GM06990 (cell line): ENCODE measurements around the gene MME.
"Not testable (repeated sequence)": the region's sequence is repeated elsewhere in the genome, so short reads cannot be mapped to it uniquely, and the experiment has no call there.

Experiments
- DNase-seq: peaks from one replicate; pipeline ENCODE4 v3.0.0-alpha.2; 2011; ENCODE audit not compliant: insufficient read length; ENCODE audit errors: extremely low read depth
- H3K27me3 ChIP-seq: replicated peaks from 2 replicates; pipeline ENCODE4 v1.6.0; 2011; ENCODE audit warnings: low read length; ENCODE audit not compliant: control insufficient read depth, insufficient read depth
- H3K36me3 ChIP-seq: 2 replicates; pipeline ENCODE4 v1.5.1; 2011; ENCODE audit warnings: low read length; ENCODE audit not compliant: control insufficient read depth, insufficient read depth
- H3K4me3 ChIP-seq: replicated peaks from 2 replicates; pipeline ENCODE4 v1.5.1; 2011; ENCODE audit warnings: low read depth, mild to moderate bottlenecking, control low read depth, low read length
- TF ChIP-seq, protein P1 (sequence below): IDR thresholded peaks from 2 replicates; pipeline ENCODE4 v1.5.1; 2011; ENCODE audit warnings: low read length, control low read depth, mild to moderate bottlenecking, inconsistent platforms; ENCODE audit not compliant: insufficient read depth, poor library complexity, severe bottlenecking

Gene MME

GRCh38 chr3:155129396-155129795, 49.3 kb downstream of the MME start:
- Histone ChIP-seq H3K4me3 (no peak overlapping the region), H3K36me3 (no peaks in the 10 kb centered on the region), H3K27me3 (no peaks in the 10 kb centered on the region)
- TF ChIP-seq, protein P1, sequence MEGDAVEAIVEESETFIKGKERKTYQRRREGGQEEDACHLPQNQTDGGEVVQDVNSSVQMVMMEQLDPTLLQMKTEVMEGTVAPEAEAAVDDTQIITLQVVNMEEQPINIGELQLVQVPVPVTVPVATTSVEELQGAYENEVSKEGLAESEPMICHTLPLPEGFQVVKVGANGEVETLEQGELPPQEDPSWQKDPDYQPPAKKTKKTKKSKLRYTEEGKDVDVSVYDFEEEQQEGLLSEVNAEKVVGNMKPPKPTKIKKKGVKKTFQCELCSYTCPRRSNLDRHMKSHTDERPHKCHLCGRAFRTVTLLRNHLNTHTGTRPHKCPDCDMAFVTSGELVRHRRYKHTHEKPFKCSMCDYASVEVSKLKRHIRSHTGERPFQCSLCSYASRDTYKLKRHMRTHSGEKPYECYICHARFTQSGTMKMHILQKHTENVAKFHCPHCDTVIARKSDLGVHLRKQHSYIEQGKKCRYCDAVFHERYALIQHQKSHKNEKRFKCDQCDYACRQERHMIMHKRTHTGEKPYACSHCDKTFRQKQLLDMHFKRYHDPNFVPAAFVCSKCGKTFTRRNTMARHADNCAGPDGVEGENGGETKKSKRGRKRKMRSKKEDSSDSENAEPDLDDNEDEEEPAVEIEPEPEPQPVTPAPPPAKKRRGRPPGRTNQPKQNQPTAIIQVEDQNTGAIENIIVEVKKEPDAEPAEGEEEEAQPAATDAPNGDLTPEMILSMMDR, result no peak
- DNase-seq, result no peak

DNA sequence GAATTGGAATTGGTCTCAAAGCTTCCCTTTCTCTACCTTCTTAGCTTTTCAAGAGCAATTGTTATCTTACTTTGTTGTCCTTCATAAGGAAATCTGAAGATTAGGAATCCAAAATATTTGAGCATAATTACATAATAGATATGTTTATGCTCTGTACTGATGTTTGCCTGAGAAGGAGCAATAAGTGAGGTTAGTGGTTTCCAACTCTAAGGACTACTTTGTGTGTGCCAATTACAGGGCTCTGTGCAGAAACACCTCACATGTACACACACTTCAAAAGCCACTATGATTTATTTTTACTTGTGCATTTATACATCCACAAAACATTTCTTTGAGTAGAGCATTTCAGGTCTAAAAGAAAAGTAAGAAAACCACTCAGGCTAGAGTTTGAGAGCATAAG, 49.9 kb downstream of the MME start:
- Histone ChIP-seq H3K36me3 (no peaks in the 10 kb centered on the region), H3K4me3 (no peak overlapping the region), H3K27me3 (no peaks in the 10 kb centered on the region)
- no peak for DNase-seq
- TF ChIP-seq, protein P1, result no peak

- TF ChIP-seq, protein P1, result no peak
- no peak overlapping the region for H3K4me3 ChIP-seq
- H3K36me3 ChIP-seq, result no peaks in the 10 kb centered on the region
- H3K27me3 ChIP-seq, result no peaks in the 10 kb centered on the region
- no peak for DNase-seq
Measured at GRCh38 chr3:155131104-155131503, 51.0 kb downstream of the MME start.

GRCh38 chr3:155134311-155134710, 54.2 kb downstream of the MME start:
- not testable (repeated sequence) for H3K4me3 ChIP-seq, H3K36me3 ChIP-seq, DNase-seq, H3K27me3 ChIP-seq

DNA sequence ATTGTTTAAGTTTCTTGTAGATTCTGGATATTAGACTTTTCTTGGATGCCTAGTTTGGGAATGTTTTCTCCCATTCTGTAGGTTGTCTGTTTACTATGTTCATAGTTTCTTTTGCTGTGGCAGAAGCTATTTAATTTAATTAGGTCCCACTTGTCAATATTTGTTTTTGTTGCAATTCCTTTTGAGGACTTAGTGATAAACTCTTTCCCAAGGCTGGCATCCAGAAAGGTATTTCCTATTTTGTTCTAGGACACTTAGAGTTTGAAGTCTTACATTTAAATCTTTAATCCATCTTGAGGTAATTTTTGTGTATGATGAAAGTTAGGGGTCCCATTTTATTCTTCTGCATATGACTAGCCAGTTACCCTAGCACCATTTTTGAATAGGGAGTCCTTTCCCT, 54.9 kb downstream of the MME start:
- TF ChIP-seq, protein P1, result no peak
- Histone ChIP-seq H3K36me3 (no peaks in the 10 kb centered on the region), H3K27me3 (no peaks in the 10 kb centered on the region), H3K4me3 (no peak overlapping the region)
- DNase-seq, result no peak

- no peak for DNase-seq
- TF ChIP-seq, protein P1, result no peak
- Histone ChIP-seq H3K4me3 (no peak overlapping the region), H3K36me3 (no peaks in the 10 kb centered on the region), H3K27me3 (no peaks in the 10 kb centered on the region)
Measured at GRCh38 chr3:155138677-155139076, 58.6 kb downstream of the MME start.
